Measurements from ENCODE around the gene PPP1R9A.

PPP1R9A gene

GRCh38 chr7:94890216-94890615 is 17.2 kb upstream of the PPP1R9A start:
- TF ChIP-seq ZNF555 (tag by site-specific recombination; conservative IDR thresholded peaks at IDR 0.05) (no peak), ZNF248 (tag by site-specific recombination; IDR thresholded peaks at IDR 0.05) (no peak), KLF16 (tag by site-specific recombination; IDR thresholded peaks at IDR 0.05) (no peak), ZNF292 (tag by site-specific recombination; IDR thresholded peaks at IDR 0.05; ENCODE audit: borderline replicate concordance, low read depth) (no peak), IKZF3 (tag by site-specific recombination; IDR thresholded peaks at IDR 0.05) (no peak), ZBTB8A (tag by site-specific recombination; IDR thresholded peaks at IDR 0.05) (no peak), ZNF544 (tag by site-specific recombination; IDR thresholded peaks at IDR 0.05) (no peak), ZNF121 (tag by site-specific recombination; IDR thresholded peaks at IDR 0.05) (no peak), ZBTB7A (tag by site-specific recombination; IDR thresholded peaks at IDR 0.05; ENCODE audit: low read depth) (no peak), ZNF2 (tag by site-specific recombination; IDR thresholded peaks at IDR 0.05) (no peak), ZNF792 (tag by site-specific recombination; IDR thresholded peaks at IDR 0.05) (no peak), GLIS1 (tag by site-specific recombination; IDR thresholded peaks at IDR 0.05) (no peak), ZIC2 (tag by site-specific recombination; IDR thresholded peaks at IDR 0.05) (no peak), ZNF214 (tag by site-specific recombination; IDR thresholded peaks at IDR 0.05; ENCODE audit: borderline replicate concordance) (no peak), ZNF664 (tag by site-specific recombination; IDR thresholded peaks at IDR 0.05) (no peak), MYNN (tag by site-specific recombination; IDR thresholded peaks at IDR 0.05; ENCODE audit: borderline replicate concordance) (no peak), ZNF280D (tag by site-specific recombination; IDR thresholded peaks at IDR 0.05) (no peak), ZNF768 (tag by site-specific recombination; IDR thresholded peaks at IDR 0.05) (no peak)
- Histone ChIP-seq H3K36me3 (ENCODE audit: control insufficient read depth in 2 of 2, insufficient read depth in 1 of 2, low read length in 2 of 2) (no peaks in the 10 kb centered on the region), H3K4me1 (ENCODE audit: control insufficient read depth, insufficient read depth, low read length) (peaks cover 9% of the 10 kb centered on the region), H3K4me3 (ENCODE audit: low read depth, low read length) (no peak overlapping the region), H3K9me3 (ENCODE audit: control insufficient read depth, insufficient read depth, low read depth, low read length) (no peaks in the 10 kb centered on the region), H3K27ac (ENCODE audit: extremely low read depth, low read depth, low read length) (no peak overlapping the region)
- ChIA-PET POLR2A (no interaction called here), CTCF (interaction anchor here (0.6 kb wide), 1 partner anchor 1644 kb away, joined by 3 read pairs; no protein-coding TSS in a partner anchor)

- peaks cover 4% of the 10 kb centered on the region for H3K4me1 ChIP-seq (ENCODE audit: control insufficient read depth, insufficient read depth, low read length)
- no peaks in the 10 kb centered on the region for H3K9me3 ChIP-seq (ENCODE audit: control insufficient read depth, insufficient read depth, low read depth, low read length)
- ChIA-PET CTCF (no interaction called here), POLR2A (no interaction called here)
- no peak overlapping the region for H3K27ac ChIP-seq (ENCODE audit: extremely low read depth, low read depth, low read length)
- no peaks in the 10 kb centered on the region for H3K36me3 ChIP-seq (ENCODE audit: control insufficient read depth in 2 of 2, insufficient read depth in 1 of 2, low read length in 2 of 2)
- no peak overlapping the region for H3K4me3 ChIP-seq (ENCODE audit: low read depth, low read length)
- TF ChIP-seq PRDM1 (tag by site-specific recombination; IDR thresholded peaks at IDR 0.05) = 0 out of 2 replicates have a peak, but pooled peaks have one; percentile 8
- TF ChIP-seq HOXD13 (CRISPR knock-in tag; IDR thresholded peaks at IDR 0.05; ENCODE audit: borderline replicate concordance) = no peak
These were observed 13.7 kb upstream of the PPP1R9A start for GRCh38 chr7:94893661-94894060.

- no peak overlapping the region for H3K4me3 ChIP-seq (ENCODE audit: low read depth, low read length)
- peaks cover 7% of the 10 kb centered on the region; the same call in 1 of the 2 replicates for H3K4me1 ChIP-seq (ENCODE audit: control insufficient read depth, insufficient read depth, low read length)
- H3K36me3 ChIP-seq (ENCODE audit: control insufficient read depth in 2 of 2, insufficient read depth in 1 of 2, low read length in 2 of 2) = no peaks in the 10 kb centered on the region
- CTCF ChIA-PET = no interaction called here
- POLR2A ChIA-PET = no interaction called here
- H3K9me3 ChIP-seq (ENCODE audit: control insufficient read depth, insufficient read depth, low read depth, low read length) = no peaks in the 10 kb centered on the region
- no peak overlapping the region for H3K27ac ChIP-seq (ENCODE audit: extremely low read depth, low read depth, low read length)
- no peak for TF ChIP-seq ZNF10 (tag by site-specific recombination; IDR thresholded peaks at IDR 0.05)
- no peak for TF ChIP-seq ZFP37 (tag by site-specific recombination; IDR thresholded peaks at IDR 0.05)
- TF ChIP-seq PRDM2 (tag by site-specific recombination; IDR thresholded peaks at IDR 0.05; ENCODE audit: borderline replicate concordance) = no peak
- no peak for TF ChIP-seq ZNF645 (tag by site-specific recombination; IDR thresholded peaks at IDR 0.05)
- no peak for TF ChIP-seq IKZF3 (tag by site-specific recombination; IDR thresholded peaks at IDR 0.05)
- TF ChIP-seq ZNF747 (tag by site-specific recombination; IDR thresholded peaks at IDR 0.05) = no peak
These were observed 9.9 kb upstream of the PPP1R9A start for GRCh38 chr7:94897541-94897940.
